HCT116 (cell line): Measurements from ENCODE around the gene CNPY4. TPM values are rescaled to one million over a fixed set of nuclear protein-coding genes. Genes with fewer than 3 reads are reported as not detected.

Experiments used
- ATAC-seq: fragments of 200-7000 bp; cut with Tn5 transposase; 2 replicates; pipeline ENCODE4 v1.9.1; 2020; ENCODE audit warnings: mild to moderate bottlenecking, moderate library complexity
- BruUV-seq: library from RNA; stranded (reverse); fragments of 400-500 nt; replicated peaks from 2 replicates; lab custom pipeline; 2021; lab: Mats Ljungman, UMichigan
- CTCF ChIA-PET: fragments of 300-600 bp; sonication (Branson Sonifier 250); formaldehyde crosslinking; loops from one replicate; lab custom pipeline; 2021; ENCODE audit warnings: antibody characterized with exemption; lab: Charles Lee
- POLR2A ChIA-PET: fragments of 300-600, 350-600 bp; sonication (Branson Sonifier 250); formaldehyde crosslinking; loops from one replicate; lab custom pipeline; 2021; ENCODE audit warnings: antibody characterized with exemption; lab: Charles Lee
- RAD21 ChIA-PET, 2 experiments: fragments of 300-600 bp; sonication (Branson Sonifier 250); formaldehyde crosslinking; loops; one replicate each; lab custom pipeline; 2023; ENCODE audit warnings: low total read pairs in 2 of 2; ENCODE audit not compliant: uncharacterized antibody in 2 of 2, unreplicated experiment in 2 of 2, low non-redundant PET in 1 of 2; lab: Charles Lee
- DNase-seq: peaks from one replicate; pipeline ENCODE4 v3.0.0-alpha.2; 2010; ENCODE audit warnings: low read depth, low spot score
- H2AFZ ChIP-seq: fragments of 200-600 bp; shearing (Covaris generic), sonication (generic); 2 replicates; pipeline ENCODE4 v1.6.1; 2017; ENCODE audit warnings: low read depth, mixed run types, mixed read lengths, antibody characterized with exemption, low read length; ENCODE audit not compliant: poor library complexity, severe bottlenecking
- H3K27ac ChIP-seq: 2 replicates; pipeline ENCODE4 v1.5.1; 2012; ENCODE audit warnings: low read depth, low read length
- H3K27me3 ChIP-seq: fragments of 200-600 bp; sonication (generic); 2 replicates; pipeline ENCODE4 v1.6.1; 2016; ENCODE audit warnings: mixed run types, low read length, mixed read lengths; ENCODE audit not compliant: insufficient read depth
- H3K36me3 ChIP-seq, 2 experiments: fragments of 200-500 bp in 1 of 2; fragments of 200-600 bp in 1 of 2; sonication (Bioruptor generic) in 1 of 2; sonication (generic) in 1 of 2; 2 replicates each; pipeline versions ENCODE4 v1.5.1 to v1.6.1; 2014 to 2016; ENCODE audit warnings: low read length in 2 of 2, inconsistent platforms in 1 of 2, mixed read lengths in 1 of 2, mixed run types in 1 of 2; ENCODE audit not compliant: insufficient read depth in 2 of 2, control insufficient read depth in 1 of 2
- H3K4me1 ChIP-seq, 2 experiments: fragments of 200-600 bp in 1 of 2; sonication (generic) in 1 of 2; 2 replicates each; pipeline versions ENCODE4 v1.5.1 to v1.6.1; 2012 to 2017; ENCODE audit warnings: low read length in 2 of 2, inconsistent platforms in 1 of 2, mild to moderate bottlenecking in 1 of 2, mixed read lengths in 1 of 2, mixed run types in 1 of 2, moderate library complexity in 1 of 2; ENCODE audit not compliant: insufficient read depth in 2 of 2, control insufficient read depth in 1 of 2
- H3K4me2 ChIP-seq: fragments of 200-600 bp; sonication (generic); 2 replicates; pipeline ENCODE4 v1.6.1; 2017; ENCODE audit warnings: mixed run types, low read length, mixed read lengths
- H3K4me3 ChIP-seq, 2 experiments: fragments of 200-600 bp in 1 of 2; sonication (generic) in 1 of 2; replicated peaks in 1 of 2; 2 replicates each; pipeline ENCODE4 v1.5.1; 2011 to 2016; ENCODE audit warnings: low read length in 2 of 2, control low read depth in 1 of 2, low read depth in 1 of 2, mild to moderate bottlenecking in 1 of 2, mixed read lengths in 1 of 2, mixed run types in 1 of 2
- H3K79me2 ChIP-seq: fragments of 200-600 bp; sonication (generic); 2 replicates; pipeline ENCODE4 v1.6.1; 2017; ENCODE audit warnings: mild to moderate bottlenecking, mixed run types, low read length, moderate library complexity, mixed read lengths; ENCODE audit not compliant: insufficient read depth
- H3K9ac ChIP-seq: fragments of 200-600 bp; sonication (generic); 2 replicates; pipeline ENCODE4 v1.6.1; 2016; ENCODE audit warnings: low read length, mixed read lengths
- H3K9me2 ChIP-seq: fragments of 200-600 bp; sonication (generic), shearing (Covaris generic); 2 replicates; pipeline ENCODE4 v1.6.1; 2017; ENCODE audit warnings: mixed run types, mild to moderate bottlenecking, moderate library complexity; ENCODE audit not compliant: insufficient read depth
- H3K9me3 ChIP-seq, 2 experiments: fragments of 200-500 bp in 1 of 2; fragments of 200-600 bp in 1 of 2; sonication (Bioruptor generic) in 1 of 2; sonication (generic) in 1 of 2; 2 replicates each; pipeline ENCODE4 v1.6.1; 2014 to 2017; ENCODE audit warnings: low read length in 2 of 2, mixed read lengths in 2 of 2, inconsistent platforms in 1 of 2, low read depth in 1 of 2, mild to moderate bottlenecking in 1 of 2, mixed run types in 1 of 2, moderate library complexity in 1 of 2; ENCODE audit not compliant: control insufficient read depth in 1 of 2, insufficient read depth in 1 of 2
- H4K20me1 ChIP-seq: fragments of 200-600 bp; sonication (generic), shearing (Covaris generic); 2 replicates; pipeline ENCODE4 v1.6.1; 2017; ENCODE audit warnings: mixed run types, mild to moderate bottlenecking, moderate library complexity; ENCODE audit not compliant: insufficient read depth
- CTCF ChIP-seq, 3 experiments: fragments of 200-600 bp in 1 of 3; sonication (generic) in 1 of 3; IDR thresholded peaks in 2 of 3; conservative IDR thresholded peaks in 1 of 3; 2 replicates each; pipeline ENCODE4 v1.5.1; 2012 to 2017; ENCODE audit warnings: low read depth in 2 of 3, low read length in 2 of 3, antibody characterized with exemption in 1 of 3, borderline replicate concordance in 1 of 3, control low read depth in 1 of 3, mild to moderate bottlenecking in 1 of 3, mixed read lengths in 1 of 3, mixed run types in 1 of 3, moderate library complexity in 1 of 3; ENCODE audit not compliant: insufficient read depth in 1 of 3
- REST ChIP-seq: IDR thresholded peaks from 2 replicates; pipeline ENCODE4 v1.6.1; 2012; ENCODE audit warnings: low read depth
- intact Hi-C: fragments of 100-400 bp; cut with micrococcal nuclease; formaldehyde crosslinking; loops from 2 replicates; pipeline ENCODE4 v1.10.0; 2022
- total RNA-seq: library from RNA; stranded (reverse); gene quantifications from one replicate; pipeline ENCODE4 v1.2.1, GENCODE V29; 2021; ENCODE audit not compliant: unreplicated experiment

Gene CNPY4
- total RNA-seq, 1 experiment from 2014 or later: 2.6 TPM

- BruUV-seq: no TSS peak
- Histone ChIP-seq H3K9ac (peak overlapping the region; percentile 43), H3K27ac (peak overlapping the region; percentile 10), H4K20me1 (no peaks in the 10 kb centered on the region), H2AFZ (peak overlapping the region; percentile 13), H3K9me2 (no peaks in the 10 kb centered on the region), H3K4me3 (peak overlapping the region; percentile 17 to 22; a peak in 3 of 4 replicates), H3K4me1 (peaks cover 29 to 39% of the 10 kb centered on the region in 2 experiments), H3K79me2 (peaks cover 9% of the 10 kb centered on the region; the same call in 1 of the 2 replicates), H3K36me3 (no peaks in the 10 kb centered on the region), H3K4me2 (peak overlapping the region; percentile 84), H3K27me3 (no peaks in the 10 kb centered on the region), H3K9me3 (no peaks in the 10 kb centered on the region)
- CTCF ChIA-PET: interaction anchor here (0.6 to 3.7 kb wide), 10 partner anchors 9 to 277 kb away, joined by 3 to 47 read pairs (median 4); partner anchors contain the start of genes AP4M1, LAMTOR4 and MCM7
- ATAC-seq: peak; percentile 46
- POLR2A ChIA-PET: no interaction called here
- TF ChIP-seq REST: no peak
- TF ChIP-seq CTCF (IDR thresholded peaks at IDR 0.05 in 2 of 3, conservative IDR thresholded peaks at IDR 0.05 in 1 of 3; ENCODE audit: borderline replicate concordance in 1 of 3, insufficient read depth in 1 of 3, low read depth in 2 of 3, low read length in 2 of 3): peak in 2 of 3 experiments; percentile 67 to 75; a peak in 4 of 6 replicates
- intact Hi-C loops: loop anchor here (1.0 to 5.0 kb wide), 2 partner anchors 137 to 211 kb away; no protein-coding TSS in a partner anchor
- DNase-seq: no peak
- RAD21 ChIA-PET: interaction anchor here (0.7 kb wide), 2 partner anchors 30 to 77 kb away, joined by 3 to 4 read pairs; partner anchors contain the start of gene MCM7 (in 1 of the 2)
These were observed 11.4 kb downstream of the CNPY4 start for GRCh38 chr7:100130608-100131453.
